Nephron (organoid): Measurements from ENCODE around the gene VSTM2B.

Source experiments
- H3K27ac Mint-ChIP-seq, 3 experiments: 2 replicates each; pipeline ENCODE4 v1.8.0; 2020; ENCODE audit warnings: mixed read lengths in 3 of 3, mild to moderate bottlenecking in 2 of 3, moderate library complexity in 1 of 3
- H3K27me3 Mint-ChIP-seq: 2 replicates; pipeline ENCODE4 v1.8.0; 2021; ENCODE audit warnings: low read depth, mild to moderate bottlenecking, moderate library complexity, mixed read lengths
- H3K36me3 Mint-ChIP-seq: 2 replicates; pipeline ENCODE4 v1.8.0; 2020; ENCODE audit warnings: low read depth, mixed read lengths
- H3K4me1 Mint-ChIP-seq: 2 replicates; pipeline ENCODE4 v1.8.0; 2020; ENCODE audit warnings: mixed read lengths
- H3K4me3 Mint-ChIP-seq, 3 experiments: 2 replicates each; pipeline ENCODE4 v1.8.0; 2020; ENCODE audit warnings: mild to moderate bottlenecking in 3 of 3, mixed read lengths in 3 of 3, moderate library complexity in 2 of 3
- H3K9me3 Mint-ChIP-seq: 2 replicates; pipeline ENCODE4 v1.8.0; 2020; ENCODE audit warnings: mixed read lengths
- CTCF ChIP-seq, 3 experiments: fragments of 200-600 bp; sonication (generic); IDR thresholded peaks; one replicate each; pipeline ENCODE4 v1.5.0; 2021; ENCODE audit warnings: antibody characterized with exemption in 3 of 3; ENCODE audit not compliant: unreplicated experiment in 3 of 3

Gene VSTM2B

DNA sequence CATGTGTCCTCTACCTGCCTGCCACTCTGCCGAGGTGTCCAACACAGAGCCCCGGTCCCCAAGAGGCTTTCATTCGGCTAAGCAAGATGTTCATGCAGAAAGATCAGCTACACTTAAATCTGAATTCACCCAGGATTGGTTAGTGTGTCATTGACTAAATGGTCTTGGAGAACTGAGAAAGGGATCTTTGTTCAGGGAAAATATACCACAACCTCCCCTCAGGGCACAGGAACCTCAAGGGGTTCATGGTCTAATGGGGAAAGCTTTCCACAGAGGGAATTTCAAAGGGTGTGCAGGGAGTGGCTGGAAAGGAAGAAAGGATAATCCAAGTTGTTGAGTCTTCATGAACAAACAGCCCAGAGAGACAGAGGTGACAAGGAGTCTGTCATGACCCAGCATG lies 65.9 kb downstream of the VSTM2B start:
- no peaks in the 10 kb centered on the region for H3K4me1 Mint-ChIP-seq
- H3K27me3 Mint-ChIP-seq: peaks cover 80% of the 10 kb centered on the region
- TF ChIP-seq CTCF (IDR thresholded peaks at IDR 0.05; ENCODE audit: unreplicated experiment in 3 of 3): no peak
- H3K4me3 Mint-ChIP-seq: no peak overlapping the region
- H3K9me3 Mint-ChIP-seq: peaks cover 8% of the 10 kb centered on the region
- no peaks in the 10 kb centered on the region for H3K36me3 Mint-ChIP-seq
- no peak overlapping the region for H3K27ac Mint-ChIP-seq

DNA sequence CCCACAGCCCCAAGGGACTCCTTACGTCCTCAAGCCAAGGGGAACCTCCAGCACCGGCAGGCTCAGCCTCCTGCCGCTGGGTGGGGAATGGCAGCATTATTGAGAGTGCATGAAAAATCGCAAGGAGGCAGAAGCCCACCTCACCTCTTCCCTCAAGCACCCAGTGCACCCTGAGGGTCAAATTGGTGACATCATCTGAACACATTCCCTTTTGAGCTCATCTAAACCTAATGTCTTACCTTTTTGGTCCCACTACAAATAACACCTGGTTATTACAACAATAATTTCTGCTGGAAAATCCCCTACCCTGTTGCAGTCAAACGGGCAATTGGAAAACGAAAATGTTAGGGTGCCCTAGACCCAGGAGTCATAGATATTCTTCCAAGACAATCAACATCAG lies 68.1 kb downstream of the VSTM2B start:
- no peaks in the 10 kb centered on the region for H3K36me3 Mint-ChIP-seq
- peaks cover 4% of the 10 kb centered on the region for H3K9me3 Mint-ChIP-seq
- no peak for TF ChIP-seq CTCF (IDR thresholded peaks at IDR 0.05; ENCODE audit: unreplicated experiment in 3 of 3)
- no peak overlapping the region for H3K27ac Mint-ChIP-seq
- H3K27me3 Mint-ChIP-seq: peaks cover 84% of the 10 kb centered on the region
- no peak overlapping the region for H3K4me3 Mint-ChIP-seq
- H3K4me1 Mint-ChIP-seq: peaks cover 4% of the 10 kb centered on the region

DNA sequence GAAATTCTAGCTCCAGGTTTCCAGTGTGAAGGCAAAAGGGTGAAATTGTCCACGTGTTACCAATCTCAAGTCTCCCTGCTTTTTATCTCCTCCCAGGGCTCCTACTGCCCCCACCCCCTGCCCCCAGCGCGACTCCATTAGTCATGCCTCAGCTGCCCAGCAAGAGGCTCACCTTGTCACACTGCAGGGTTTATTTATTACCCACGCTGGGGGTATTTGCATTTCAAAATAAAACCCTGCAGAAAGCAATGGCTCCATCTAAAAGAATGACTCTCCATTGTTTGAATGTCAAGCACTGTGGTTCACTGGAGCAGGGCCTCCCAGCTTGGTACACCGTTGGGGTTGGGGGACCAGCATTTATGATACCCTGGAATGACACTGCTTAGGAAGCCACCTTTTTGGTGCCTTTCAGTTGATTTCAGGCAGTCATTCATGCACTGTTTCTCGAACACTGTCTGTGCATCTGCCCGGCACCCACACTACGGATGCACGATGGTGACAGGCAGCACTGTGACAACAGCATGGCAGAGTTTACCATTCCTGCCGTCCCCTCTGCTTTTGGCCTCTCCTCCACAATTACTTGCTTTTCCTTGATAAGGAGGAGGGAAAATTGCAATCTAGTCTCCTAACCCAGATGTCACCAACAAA lies 70.4 kb downstream of the VSTM2B start:
- H3K4me1 Mint-ChIP-seq: peaks cover 4% of the 10 kb centered on the region

DNA sequence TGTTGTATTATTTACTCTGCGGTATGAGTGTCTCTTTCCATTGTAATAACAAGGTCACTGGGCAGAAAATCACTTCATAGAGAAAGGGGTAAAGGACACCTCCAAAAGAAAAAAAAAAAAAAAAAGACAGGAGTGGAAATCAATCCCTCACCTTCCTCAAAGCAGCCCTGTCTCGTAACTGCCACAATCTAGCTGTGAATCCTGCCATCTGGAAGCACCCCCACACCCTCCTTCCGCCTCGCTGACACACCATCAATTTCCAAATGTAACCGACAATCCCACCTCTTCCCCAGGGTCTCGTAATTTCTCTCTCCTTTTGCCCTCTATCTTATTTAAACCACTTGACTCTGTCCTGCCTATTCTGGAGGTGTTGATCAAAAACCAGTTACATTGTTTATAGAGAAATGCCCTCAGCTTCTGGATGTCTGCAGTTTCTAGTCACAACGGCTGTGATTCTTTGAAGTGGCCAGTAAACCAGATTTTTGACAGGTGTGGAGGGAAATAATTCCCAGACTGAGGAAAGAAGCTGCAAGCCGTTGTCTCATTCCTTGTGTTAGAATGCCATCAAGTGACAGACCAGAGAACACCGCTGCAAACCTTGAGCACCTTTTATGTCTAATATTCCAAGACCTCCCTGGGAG lies 71.2 kb downstream of the VSTM2B start:
- peaks cover 4% of the 10 kb centered on the region for H3K4me1 Mint-ChIP-seq
- H3K27me3 Mint-ChIP-seq: peaks cover 78% of the 10 kb centered on the region
- TF ChIP-seq CTCF (IDR thresholded peaks at IDR 0.05; ENCODE audit: unreplicated experiment in 3 of 3): peak; percentile 47 to 68 (median 56)
- no peaks in the 10 kb centered on the region for H3K36me3 Mint-ChIP-seq
- no peaks in the 10 kb centered on the region for H3K9me3 Mint-ChIP-seq
- peak overlapping the region in 1 of 3 experiments; percentile 20 for H3K4me3 Mint-ChIP-seq
- no peak overlapping the region for H3K27ac Mint-ChIP-seq

More for the DNA sequence above, 70.4 kb downstream of the VSTM2B start:
- Mint-ChIP-seq H3K27me3 (peaks cover 82% of the 10 kb centered on the region), H3K9me3 (no peaks in the 10 kb centered on the region), H3K4me3 (no peak overlapping the region), H3K27ac (no peak overlapping the region), H3K36me3 (no peaks in the 10 kb centered on the region)
- no peak for TF ChIP-seq CTCF (IDR thresholded peaks at IDR 0.05; ENCODE audit: unreplicated experiment in 3 of 3)

GRCh38 chr19:29598036-29598435 lies 72.2 kb downstream of the VSTM2B start:
- no peaks in the 10 kb centered on the region for H3K9me3 Mint-ChIP-seq
- H3K4me1 Mint-ChIP-seq: peaks cover 4% of the 10 kb centered on the region
- H3K27me3 Mint-ChIP-seq: peaks cover 67% of the 10 kb centered on the region
- H3K4me3 Mint-ChIP-seq: no peak overlapping the region
- no peak overlapping the region for H3K27ac Mint-ChIP-seq
- TF ChIP-seq CTCF (IDR thresholded peaks at IDR 0.05; ENCODE audit: unreplicated experiment in 3 of 3): no peak
- H3K36me3 Mint-ChIP-seq: no peaks in the 10 kb centered on the region

- Mint-ChIP-seq H3K4me3 (no peak overlapping the region), H3K4me1 (peaks cover 4% of the 10 kb centered on the region), H3K27me3 (peaks cover 63% of the 10 kb centered on the region), H3K36me3 (no peaks in the 10 kb centered on the region), H3K27ac (no peak overlapping the region), H3K9me3 (no peaks in the 10 kb centered on the region)
- TF ChIP-seq CTCF (IDR thresholded peaks at IDR 0.05; ENCODE audit: unreplicated experiment in 3 of 3): no peak
Observed at GRCh38 chr19:29598496-29598895, 72.7 kb downstream of the VSTM2B start.
